Sciatic nerve (tissue), 2 donors: ENCODE measurements around the gene BRMS1L. TPM values are rescaled to one million over a fixed set of nuclear protein-coding genes. Genes with fewer than 3 reads are reported as not detected.

Experiments used
- ATAC-seq: fragments of 200-7000 bp; cut with Tn5 transposase; one replicate; pipeline ENCODE4 v1.9.1; 2020; ENCODE audit warnings: mild to moderate bottlenecking, moderate library complexity
- DNase-seq: peaks from one replicate; pipeline ENCODE4 v3.0.0-alpha.2; 2020; ENCODE audit warnings: low spot score
- intact Hi-C: fragments of 100-400 bp; cut with DNase I; formaldehyde crosslinking; loops from one replicate; pipeline ENCODE4 v1.14.2; 2022
- total RNA-seq: library from RNA; stranded (reverse); fragmentation: NEBNext Ultra II Directional; extraction: Animal tissue kit (Norgen Biotek cat#: 25700); gene quantifications from one replicate; pipeline ENCODE4 v1.2.1, GENCODE V29; 2021
- donor health status: DM: no; HTN: no; CAD: no.
- donor health status: DM: no; HTN: no; CAD: no.

BRMS1L gene
- total RNA-seq, 1 donor from 2014 or later = 12.1 TPM

GRCh38 chr14:35855876-35856481 is 29.8 kb downstream of the BRMS1L start:
- intact Hi-C loops = no loop called here
- no peak for DNase-seq
- no peak for ATAC-seq

DNA sequence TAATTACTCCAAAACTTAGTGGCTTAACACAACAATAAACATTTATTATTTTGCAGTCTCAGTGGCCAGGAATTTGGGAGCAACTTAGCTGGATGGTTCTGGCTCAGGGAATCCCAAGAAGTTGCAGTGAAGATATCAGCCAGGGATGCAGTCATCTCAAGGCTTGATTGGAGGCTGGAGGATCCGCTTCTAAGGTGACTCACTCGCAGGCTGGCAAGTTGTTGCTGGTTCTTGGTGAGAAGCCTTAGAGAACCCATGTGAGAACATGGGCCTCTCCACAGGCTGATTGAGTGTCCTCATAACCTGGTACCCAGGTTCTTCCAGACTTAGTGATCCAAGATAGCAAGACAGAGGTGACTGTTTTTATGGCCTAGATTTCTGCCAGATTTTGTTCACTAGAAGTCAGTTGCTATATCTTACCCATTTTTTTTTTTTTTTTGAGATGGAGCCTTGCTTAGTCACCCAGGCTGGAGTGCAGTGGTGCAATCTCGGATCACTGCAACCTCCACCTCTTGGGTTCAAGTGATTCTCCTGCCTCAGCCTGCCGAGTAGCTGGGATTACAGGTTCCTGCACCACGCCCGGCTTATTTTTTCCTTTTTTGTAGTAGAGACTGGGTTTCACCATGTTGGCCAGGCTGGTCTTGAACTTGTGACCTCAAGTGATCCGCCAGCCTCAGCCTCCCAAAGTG is 32.5 kb downstream of the BRMS1L start:
- DNase-seq = no peak
- no peak for ATAC-seq
- intact Hi-C loops = no loop called here

DNA sequence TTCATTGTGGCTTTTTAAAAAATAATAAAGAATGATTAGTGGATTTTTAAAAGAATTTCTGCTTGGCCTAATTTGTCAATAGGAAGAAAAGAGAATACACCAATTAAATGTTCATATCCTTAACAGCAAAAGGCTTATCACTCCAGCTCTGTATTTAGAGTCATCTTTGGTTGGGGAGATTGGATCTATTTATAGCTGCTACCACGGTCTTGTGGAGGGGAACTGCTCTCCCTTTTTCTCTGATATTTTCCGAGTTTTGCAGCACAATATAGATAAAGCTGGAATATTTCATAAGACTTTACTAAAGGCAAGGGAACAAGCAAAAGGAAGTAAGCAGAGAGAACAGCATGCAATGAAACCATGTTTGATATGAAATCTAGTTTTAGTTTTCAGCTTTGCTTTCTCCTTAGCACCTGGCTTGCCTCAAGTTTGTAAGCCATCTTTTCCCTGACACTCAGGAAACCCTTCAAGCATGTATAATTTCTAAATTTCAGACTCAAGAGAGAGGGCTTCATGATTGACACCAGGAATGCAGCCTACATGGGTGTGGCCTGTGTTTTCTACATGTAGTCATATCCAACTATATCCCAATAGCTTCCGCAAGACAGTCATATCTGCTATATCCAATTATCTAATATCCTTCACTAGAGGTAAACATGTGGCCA is 35.2 kb downstream of the BRMS1L start:
- intact Hi-C loops = no loop called here
- DNase-seq (no peak), ATAC-seq (no peak)

DNA sequence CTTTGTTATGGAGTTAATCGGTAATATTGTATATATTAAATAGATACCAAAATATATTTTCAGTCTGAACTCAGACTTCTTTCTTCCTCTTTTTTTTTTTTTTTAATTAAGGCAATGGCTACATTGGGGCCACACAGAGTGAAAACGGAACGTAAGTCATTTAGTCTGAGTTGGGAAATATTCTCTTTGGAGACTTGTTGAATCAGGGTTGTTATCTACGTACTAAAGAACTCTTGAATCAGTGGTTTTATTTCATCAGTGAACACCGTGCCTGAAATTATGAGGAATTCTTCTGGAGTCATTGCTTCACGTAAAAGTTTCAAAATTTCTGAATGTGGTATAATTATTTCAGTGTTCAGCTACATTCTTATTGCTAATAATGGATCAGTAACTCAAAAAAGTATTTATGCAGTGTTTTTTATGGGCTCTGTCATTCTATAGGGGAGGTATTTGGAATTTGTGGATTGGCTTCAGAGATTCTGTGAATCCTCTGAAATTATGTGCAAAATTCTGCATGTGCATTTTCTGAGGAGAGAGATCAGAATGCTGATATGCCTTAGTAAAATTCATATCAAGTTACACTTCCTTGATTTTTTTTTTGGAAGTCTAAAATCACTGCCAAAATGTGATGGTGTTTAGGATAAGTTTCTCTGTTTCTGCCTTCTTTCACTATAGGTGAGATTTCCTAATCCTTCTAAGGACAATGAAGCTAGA is 39.6 kb downstream of the BRMS1L start:
- DNase-seq (no peak), ATAC-seq (no peak)
- intact Hi-C loops = no loop called here

- DNase-seq = no peak
- no peak for ATAC-seq
These were observed 40.6 kb downstream of the BRMS1L start for GRCh38 chr14:35866595-35867279.

DNA sequence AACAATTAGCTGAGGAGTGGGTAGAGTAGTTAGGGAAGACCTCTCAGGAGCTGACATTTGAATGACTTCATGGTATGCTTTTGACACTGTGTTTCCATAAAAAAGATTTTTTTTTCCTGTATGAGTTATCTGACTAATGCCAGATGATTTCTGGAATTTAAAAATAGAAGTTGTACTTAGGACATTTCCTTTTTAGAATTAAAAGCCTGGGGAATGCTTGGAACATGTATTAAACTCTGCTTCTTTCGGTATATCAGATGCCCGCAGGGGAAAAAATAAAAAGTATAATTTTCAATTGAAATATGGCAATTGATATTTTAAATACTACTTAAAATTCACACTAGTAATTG is 41.1 kb downstream of the BRMS1L start:
- intact Hi-C loops = no loop called here
- no peak for DNase-seq
- ATAC-seq = no peak

More at GRCh38 chr14:35866595-35867279, 40.6 kb downstream of the BRMS1L start:
- intact Hi-C loops = no loop called here

- intact Hi-C loops = no loop called here
- ATAC-seq = no peak
- DNase-seq = no peak
These were observed 49.2 kb downstream of the BRMS1L start for GRCh38 chr14:35875296-35875695.

- no peak for DNase-seq
- intact Hi-C loops = no loop called here
- ATAC-seq = no peak
These were observed 51.1 kb downstream of the BRMS1L start for GRCh38 chr14:35877276-35877675.

GRCh38 chr14:35878272-35879150 is 52.4 kb downstream of the BRMS1L start:
- peak; percentile 91 for ATAC-seq
- DNase-seq = no peak
- intact Hi-C loops = no loop called here

- DNase-seq (no peak), ATAC-seq (peak; percentile 42)
- intact Hi-C loops = no loop called here
These were observed 53.1 kb downstream of the BRMS1L start for GRCh38 chr14:35879151-35879648.

DNA sequence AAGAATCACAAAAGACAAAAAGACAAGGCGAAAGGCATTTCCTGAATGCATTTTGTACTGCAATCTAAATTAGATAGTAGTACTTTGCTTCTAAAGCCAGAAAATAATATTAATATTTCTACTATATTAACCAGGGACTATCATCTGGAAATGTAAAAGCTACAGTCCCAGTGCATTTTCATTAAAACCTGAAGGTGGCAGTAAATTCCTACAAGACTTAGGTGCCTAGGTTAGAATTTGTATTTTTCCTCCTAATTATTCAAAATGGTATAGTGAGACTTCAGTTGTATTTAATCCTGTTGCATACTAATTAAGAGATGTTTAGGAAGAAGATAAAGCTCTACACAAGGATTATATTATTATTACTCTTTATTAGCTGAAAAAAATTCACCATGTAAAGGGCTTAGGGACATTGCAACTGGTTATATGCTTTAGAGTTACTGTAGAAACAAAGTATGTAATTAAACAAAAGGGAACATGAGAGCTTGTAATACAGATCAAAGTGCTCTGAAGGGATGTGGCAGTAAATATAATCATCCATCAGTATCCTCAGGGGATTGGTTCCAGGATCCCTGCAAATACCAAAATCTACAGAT is 53.6 kb downstream of the BRMS1L start:
- intact Hi-C loops = no loop called here
- DNase-seq (no peak), ATAC-seq (peak; percentile 27)

DNA sequence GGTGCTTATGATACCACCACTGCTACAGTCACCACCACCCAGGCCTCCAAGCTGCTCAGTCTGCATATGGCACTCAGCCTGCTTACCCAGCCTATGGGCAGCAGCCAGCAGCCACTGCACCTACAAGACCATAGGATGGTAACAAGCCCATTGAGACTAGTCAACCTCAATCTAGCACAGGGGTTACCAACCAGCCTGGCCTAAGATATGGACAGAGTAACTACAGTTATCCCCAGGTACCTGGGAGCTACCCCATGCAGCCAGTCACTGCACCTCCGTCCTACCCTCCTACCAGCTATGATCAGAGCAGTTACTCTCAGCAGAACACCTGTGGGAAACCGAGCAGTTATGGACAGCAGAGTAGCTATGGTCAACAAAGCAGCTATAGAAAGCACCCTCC is 55.1 kb downstream of the BRMS1L start:
- DNase-seq (no peak), ATAC-seq (no peak)
- intact Hi-C loops = no loop called here

DNA sequence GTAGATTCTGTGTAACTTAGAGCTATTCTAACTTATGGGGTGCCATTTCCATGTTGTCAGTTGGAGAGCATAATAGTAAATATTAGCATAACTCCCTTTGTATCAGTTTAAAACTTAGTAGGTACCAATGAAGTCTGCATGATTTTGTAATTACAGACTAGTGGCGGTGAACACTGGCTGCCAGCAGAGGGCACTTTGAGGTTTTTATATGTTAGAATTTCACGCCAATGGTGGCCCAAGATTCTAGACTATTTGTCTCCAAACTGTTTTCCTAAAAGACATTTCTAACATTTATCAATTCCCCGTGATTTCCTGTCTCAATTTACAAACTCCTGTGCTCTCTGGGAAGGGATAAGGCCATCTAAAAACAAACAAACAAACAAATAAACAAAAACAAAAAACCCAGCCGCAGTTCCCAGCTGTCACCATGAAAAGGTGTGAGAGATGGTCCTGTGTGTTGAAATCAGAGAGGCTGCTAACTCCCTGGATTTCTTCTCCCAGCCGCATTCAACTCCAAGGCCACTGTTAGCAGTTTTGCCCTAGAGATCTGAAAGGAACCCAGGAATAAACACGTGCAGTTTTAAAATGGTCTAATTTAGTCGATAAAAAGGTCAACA is 57.6 kb downstream of the BRMS1L start:
- intact Hi-C loops = no loop called here
- no peak for DNase-seq
- no peak for ATAC-seq

- intact Hi-C loops = no loop called here
- no peak for DNase-seq
- no peak for ATAC-seq
These were observed 64.2 kb downstream of the BRMS1L start for GRCh38 chr14:35890308-35890707.

- DNase-seq (no peak), ATAC-seq (no peak)
- intact Hi-C loops = no loop called here
These were observed 69.1 kb downstream of the BRMS1L start for GRCh38 chr14:35895256-35895655.

- DNase-seq (no peak), ATAC-seq (peak; percentile 62)
- intact Hi-C loops = no loop called here
These were observed 71.5 kb downstream of the BRMS1L start for GRCh38 chr14:35897616-35898111.

- intact Hi-C loops = no loop called here
- ATAC-seq = no peak
- no peak for DNase-seq
These were observed 72.2 kb downstream of the BRMS1L start for GRCh38 chr14:35898217-35898775.
